WTC11 (cell line): ENCODE data around the gene KLK6.

ENCODE experiments used
- NFYB ChIP-seq: sonication (generic); formaldehyde crosslinking; conservative IDR thresholded peaks from 2 replicates; pipeline ENCODE4 v1.8.0; 2022; ENCODE audit warnings: low read depth, missing genetic modification reagents
- TF ChIP-seq, protein P1 (sequence below): fragments of 200-600 bp; IDR thresholded peaks from 2 replicates; pipeline ENCODE4 v1.8.0; 2022; ENCODE audit warnings: antibody characterized with exemption

DNA sequence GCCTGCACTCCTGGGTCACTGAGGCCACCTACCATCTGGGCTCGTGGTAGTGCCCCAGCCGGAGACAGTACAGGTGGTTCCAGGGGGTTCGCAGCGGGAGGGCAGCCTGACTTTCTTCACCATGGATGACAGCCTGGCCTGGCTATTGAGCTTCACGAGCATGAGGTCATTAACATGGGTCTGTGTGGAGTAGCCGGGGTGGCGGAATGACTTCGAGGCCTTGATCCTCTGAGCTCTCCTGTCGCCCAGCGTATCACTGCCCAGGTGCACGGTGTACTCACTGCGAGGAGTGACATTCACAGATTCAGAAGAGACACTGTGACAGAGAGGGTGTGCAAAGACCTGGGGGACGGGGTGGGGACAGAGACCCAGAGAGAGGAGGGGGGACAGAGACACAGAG lies 10.8 kb upstream of the KLK6 start:
- TF ChIP-seq NFYB (CRISPR knock-in tag): no peak
- TF ChIP-seq, protein P1, sequence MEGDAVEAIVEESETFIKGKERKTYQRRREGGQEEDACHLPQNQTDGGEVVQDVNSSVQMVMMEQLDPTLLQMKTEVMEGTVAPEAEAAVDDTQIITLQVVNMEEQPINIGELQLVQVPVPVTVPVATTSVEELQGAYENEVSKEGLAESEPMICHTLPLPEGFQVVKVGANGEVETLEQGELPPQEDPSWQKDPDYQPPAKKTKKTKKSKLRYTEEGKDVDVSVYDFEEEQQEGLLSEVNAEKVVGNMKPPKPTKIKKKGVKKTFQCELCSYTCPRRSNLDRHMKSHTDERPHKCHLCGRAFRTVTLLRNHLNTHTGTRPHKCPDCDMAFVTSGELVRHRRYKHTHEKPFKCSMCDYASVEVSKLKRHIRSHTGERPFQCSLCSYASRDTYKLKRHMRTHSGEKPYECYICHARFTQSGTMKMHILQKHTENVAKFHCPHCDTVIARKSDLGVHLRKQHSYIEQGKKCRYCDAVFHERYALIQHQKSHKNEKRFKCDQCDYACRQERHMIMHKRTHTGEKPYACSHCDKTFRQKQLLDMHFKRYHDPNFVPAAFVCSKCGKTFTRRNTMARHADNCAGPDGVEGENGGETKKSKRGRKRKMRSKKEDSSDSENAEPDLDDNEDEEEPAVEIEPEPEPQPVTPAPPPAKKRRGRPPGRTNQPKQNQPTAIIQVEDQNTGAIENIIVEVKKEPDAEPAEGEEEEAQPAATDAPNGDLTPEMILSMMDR: no peak
